ENCODE results near the gene AVPR1B.

The AVPR1B gene

GRCh38 chr1:206111271-206111927, 5.8 kb downstream of the AVPR1B start:
- Histone ChIP-seq H3K27ac (ENCODE audit: low read length) (no peak overlapping the region), H3K27me3 (ENCODE audit: low read depth, low read length) (no peaks in the 10 kb centered on the region), H3K4me1 (ENCODE audit: control insufficient read depth in 1 of 2, insufficient read depth in 2 of 2, low read length in 2 of 2) (no peaks in the 10 kb centered on the region), H3K4me3 (ENCODE audit: low read depth in 1 of 2, low read length in 2 of 2) (no peak overlapping the region), H3K36me3 (ENCODE audit: control insufficient read depth in 1 of 2, insufficient read depth in 2 of 2, low read length in 2 of 2) (no peaks in the 10 kb centered on the region), H3K9me3 (ENCODE audit: control insufficient read depth in 1 of 2, low read length in 2 of 2) (no peaks in the 10 kb centered on the region)

- Histone ChIP-seq H3K4me1 (ENCODE audit: control insufficient read depth in 1 of 2, insufficient read depth in 2 of 2, low read length in 2 of 2) (no peaks in the 10 kb centered on the region), H3K9me3 (ENCODE audit: control insufficient read depth in 1 of 2, low read length in 2 of 2) (no peaks in the 10 kb centered on the region), H3K27me3 (ENCODE audit: low read depth, low read length) (no peaks in the 10 kb centered on the region), H3K4me3 (ENCODE audit: low read depth in 1 of 2, low read length in 2 of 2) (no peak overlapping the region), H3K27ac (ENCODE audit: low read length) (no peak overlapping the region), H3K36me3 (ENCODE audit: control insufficient read depth in 1 of 2, insufficient read depth in 2 of 2, low read length in 2 of 2) (no peaks in the 10 kb centered on the region)
Measured at GRCh38 chr1:206110820-206111219, 6.4 kb downstream of the AVPR1B start.

- H3K27me3 ChIP-seq (ENCODE audit: low read depth, low read length): no peaks in the 10 kb centered on the region
- no peaks in the 10 kb centered on the region for H3K36me3 ChIP-seq (ENCODE audit: control insufficient read depth in 1 of 2, insufficient read depth in 2 of 2, low read length in 2 of 2)
- H3K9me3 ChIP-seq (ENCODE audit: control insufficient read depth in 1 of 2, low read length in 2 of 2): no peaks in the 10 kb centered on the region
- H3K4me3 ChIP-seq (ENCODE audit: low read depth in 1 of 2, low read length in 2 of 2): no peak overlapping the region
- H3K4me1 ChIP-seq (ENCODE audit: control insufficient read depth in 1 of 2, insufficient read depth in 2 of 2, low read length in 2 of 2): no peaks in the 10 kb centered on the region
- no peak overlapping the region for H3K27ac ChIP-seq (ENCODE audit: low read length)
Measured at GRCh38 chr1:206110161-206110560, 7.0 kb downstream of the AVPR1B start.

GRCh38 chr1:206109718-206110117, 7.5 kb downstream of the AVPR1B start:
- Histone ChIP-seq H3K27me3 (ENCODE audit: low read depth, low read length) (no peaks in the 10 kb centered on the region), H3K4me3 (ENCODE audit: low read depth in 1 of 2, low read length in 2 of 2) (no peak overlapping the region), H3K36me3 (ENCODE audit: control insufficient read depth in 1 of 2, insufficient read depth in 2 of 2, low read length in 2 of 2) (no peaks in the 10 kb centered on the region), H3K4me1 (ENCODE audit: control insufficient read depth in 1 of 2, insufficient read depth in 2 of 2, low read length in 2 of 2) (no peaks in the 10 kb centered on the region), H3K27ac (ENCODE audit: low read length) (no peak overlapping the region), H3K9me3 (ENCODE audit: control insufficient read depth in 1 of 2, low read length in 2 of 2) (no peaks in the 10 kb centered on the region)

- no peaks in the 10 kb centered on the region for H3K9me3 ChIP-seq (ENCODE audit: control insufficient read depth in 1 of 2, low read length in 2 of 2)
- no peaks in the 10 kb centered on the region for H3K36me3 ChIP-seq (ENCODE audit: control insufficient read depth in 1 of 2, insufficient read depth in 2 of 2, low read length in 2 of 2)
- H3K27ac ChIP-seq (ENCODE audit: low read length): no peak overlapping the region
Measured at GRCh38 chr1:206108635-206109034, 8.6 kb downstream of the AVPR1B start.

GRCh38 chr1:206107168-206107544, 10.0 kb downstream of the AVPR1B start:
- Histone ChIP-seq H3K9me3 (ENCODE audit: control insufficient read depth in 1 of 2, low read length in 2 of 2) (no peaks in the 10 kb centered on the region), H3K36me3 (ENCODE audit: control insufficient read depth in 1 of 2, insufficient read depth in 2 of 2, low read length in 2 of 2) (no peaks in the 10 kb centered on the region), H3K4me1 (ENCODE audit: control insufficient read depth in 1 of 2, insufficient read depth in 2 of 2, low read length in 2 of 2) (no peaks in the 10 kb centered on the region), H3K27ac (ENCODE audit: low read length) (no peak overlapping the region), H3K27me3 (ENCODE audit: low read depth, low read length) (no peaks in the 10 kb centered on the region), H3K4me3 (ENCODE audit: low read depth in 1 of 2, low read length in 2 of 2) (no peak overlapping the region)

More at GRCh38 chr1:206108635-206109034, 8.6 kb downstream of the AVPR1B start:
- no peaks in the 10 kb centered on the region for H3K27me3 ChIP-seq (ENCODE audit: low read depth, low read length)
- no peaks in the 10 kb centered on the region for H3K4me1 ChIP-seq (ENCODE audit: control insufficient read depth in 1 of 2, insufficient read depth in 2 of 2, low read length in 2 of 2)
- H3K4me3 ChIP-seq (ENCODE audit: low read depth in 1 of 2, low read length in 2 of 2): no peak overlapping the region

- Histone ChIP-seq H3K27me3 (ENCODE audit: low read depth, low read length) (no peaks in the 10 kb centered on the region), H3K9me3 (ENCODE audit: control insufficient read depth in 1 of 2, low read length in 2 of 2) (no peaks in the 10 kb centered on the region), H3K36me3 (ENCODE audit: control insufficient read depth in 1 of 2, insufficient read depth in 2 of 2, low read length in 2 of 2) (no peaks in the 10 kb centered on the region), H3K4me1 (ENCODE audit: control insufficient read depth in 1 of 2, insufficient read depth in 2 of 2, low read length in 2 of 2) (no peaks in the 10 kb centered on the region), H3K4me3 (ENCODE audit: low read depth in 1 of 2, low read length in 2 of 2) (no peak overlapping the region), H3K27ac (ENCODE audit: low read length) (no peak overlapping the region)
Measured at GRCh38 chr1:206106328-206107167, 10.6 kb downstream of the AVPR1B start.

GRCh38 chr1:206105464-206105995, 11.7 kb downstream of the AVPR1B start:
- Histone ChIP-seq H3K4me3 (ENCODE audit: low read depth in 1 of 2, low read length in 2 of 2) (no peak overlapping the region), H3K36me3 (ENCODE audit: control insufficient read depth in 1 of 2, insufficient read depth in 2 of 2, low read length in 2 of 2) (no peaks in the 10 kb centered on the region), H3K4me1 (ENCODE audit: control insufficient read depth in 1 of 2, insufficient read depth in 2 of 2, low read length in 2 of 2) (no peaks in the 10 kb centered on the region), H3K27ac (ENCODE audit: low read length) (no peak overlapping the region), H3K9me3 (ENCODE audit: control insufficient read depth in 1 of 2, low read length in 2 of 2) (no peaks in the 10 kb centered on the region), H3K27me3 (ENCODE audit: low read depth, low read length) (no peaks in the 10 kb centered on the region)

GRCh38 chr1:206103979-206104378, 13.2 kb downstream of the AVPR1B start:
- Histone ChIP-seq H3K4me3 (ENCODE audit: low read depth in 1 of 2, low read length in 2 of 2) (no peak overlapping the region), H3K4me1 (ENCODE audit: control insufficient read depth in 1 of 2, insufficient read depth in 2 of 2, low read length in 2 of 2) (no peaks in the 10 kb centered on the region), H3K27me3 (ENCODE audit: low read depth, low read length) (no peaks in the 10 kb centered on the region), H3K9me3 (ENCODE audit: control insufficient read depth in 1 of 2, low read length in 2 of 2) (no peaks in the 10 kb centered on the region), H3K27ac (ENCODE audit: low read length) (no peak overlapping the region), H3K36me3 (ENCODE audit: control insufficient read depth in 1 of 2, insufficient read depth in 2 of 2, low read length in 2 of 2) (no peaks in the 10 kb centered on the region)

GRCh38 chr1:206102292-206102936, 14.8 kb downstream of the AVPR1B start:
- Histone ChIP-seq H3K36me3 (ENCODE audit: control insufficient read depth in 1 of 2, insufficient read depth in 2 of 2, low read length in 2 of 2) (no peaks in the 10 kb centered on the region), H3K4me3 (ENCODE audit: low read depth in 1 of 2, low read length in 2 of 2) (no peak overlapping the region), H3K4me1 (ENCODE audit: control insufficient read depth in 1 of 2, insufficient read depth in 2 of 2, low read length in 2 of 2) (no peaks in the 10 kb centered on the region)

GRCh38 chr1:206101351-206102045, 15.7 kb downstream of the AVPR1B start:
- Histone ChIP-seq H3K27me3 (ENCODE audit: low read depth, low read length) (no peaks in the 10 kb centered on the region), H3K4me1 (ENCODE audit: control insufficient read depth in 1 of 2, insufficient read depth in 2 of 2, low read length in 2 of 2) (no peaks in the 10 kb centered on the region), H3K9me3 (ENCODE audit: control insufficient read depth in 1 of 2, low read length in 2 of 2) (no peaks in the 10 kb centered on the region), H3K36me3 (ENCODE audit: control insufficient read depth in 1 of 2, insufficient read depth in 2 of 2, low read length in 2 of 2) (no peaks in the 10 kb centered on the region), H3K4me3 (ENCODE audit: low read depth in 1 of 2, low read length in 2 of 2) (no peak overlapping the region), H3K27ac (ENCODE audit: low read length) (no peak overlapping the region)

More at GRCh38 chr1:206102292-206102936, 14.8 kb downstream of the AVPR1B start:
- no peaks in the 10 kb centered on the region for H3K27me3 ChIP-seq (ENCODE audit: low read depth, low read length)
- no peak overlapping the region for H3K27ac ChIP-seq (ENCODE audit: low read length)
- no peaks in the 10 kb centered on the region for H3K9me3 ChIP-seq (ENCODE audit: control insufficient read depth in 1 of 2, low read length in 2 of 2)

Data from muscle layer of duodenum (tissue), 2 donors.